ENCODE data around the gene KAZN. TPM values are rescaled to one million over a fixed set of nuclear protein-coding genes. Genes with fewer than 3 reads are reported as not detected.

KAZN gene
- total RNA-seq, 1 donor from 2014 or later = 11.6 TPM

DNA sequence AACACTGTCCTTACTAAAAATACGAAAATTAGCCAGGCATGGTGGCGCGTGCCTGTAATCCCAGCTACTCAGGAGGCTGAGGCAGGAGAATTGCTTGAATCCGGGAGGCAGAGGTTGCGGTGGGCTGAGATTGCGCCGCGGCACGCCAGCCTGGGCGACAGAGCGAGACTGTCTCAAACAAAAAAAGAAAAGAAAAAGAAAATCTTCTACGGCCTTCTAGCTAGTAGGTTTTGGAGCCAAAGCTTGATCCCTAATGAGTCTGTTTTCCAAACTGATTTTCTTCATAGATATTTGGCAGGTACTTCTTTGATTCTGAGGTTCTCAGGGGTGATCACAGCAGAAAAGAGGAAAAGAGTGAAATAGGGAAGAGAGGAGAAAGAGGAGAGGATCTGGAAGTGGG lies 372.7 kb downstream of the KAZN start:
- TF ChIP-seq, protein P1, sequence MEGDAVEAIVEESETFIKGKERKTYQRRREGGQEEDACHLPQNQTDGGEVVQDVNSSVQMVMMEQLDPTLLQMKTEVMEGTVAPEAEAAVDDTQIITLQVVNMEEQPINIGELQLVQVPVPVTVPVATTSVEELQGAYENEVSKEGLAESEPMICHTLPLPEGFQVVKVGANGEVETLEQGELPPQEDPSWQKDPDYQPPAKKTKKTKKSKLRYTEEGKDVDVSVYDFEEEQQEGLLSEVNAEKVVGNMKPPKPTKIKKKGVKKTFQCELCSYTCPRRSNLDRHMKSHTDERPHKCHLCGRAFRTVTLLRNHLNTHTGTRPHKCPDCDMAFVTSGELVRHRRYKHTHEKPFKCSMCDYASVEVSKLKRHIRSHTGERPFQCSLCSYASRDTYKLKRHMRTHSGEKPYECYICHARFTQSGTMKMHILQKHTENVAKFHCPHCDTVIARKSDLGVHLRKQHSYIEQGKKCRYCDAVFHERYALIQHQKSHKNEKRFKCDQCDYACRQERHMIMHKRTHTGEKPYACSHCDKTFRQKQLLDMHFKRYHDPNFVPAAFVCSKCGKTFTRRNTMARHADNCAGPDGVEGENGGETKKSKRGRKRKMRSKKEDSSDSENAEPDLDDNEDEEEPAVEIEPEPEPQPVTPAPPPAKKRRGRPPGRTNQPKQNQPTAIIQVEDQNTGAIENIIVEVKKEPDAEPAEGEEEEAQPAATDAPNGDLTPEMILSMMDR (conservative IDR thresholded peaks at IDR 0.05) = no peak
- H3K4me3 Mint-ChIP-seq = peak overlapping the region; percentile 66
- DNase-seq (ENCODE audit: low read depth, low spot score) = no peak
- H3K4me1 Mint-ChIP-seq = peaks cover 43% of the 10 kb centered on the region
- no peaks in the 10 kb centered on the region for H3K27me3 Mint-ChIP-seq (ENCODE audit: low read depth)
- H3K27ac Mint-ChIP-seq (ENCODE audit: unreplicated experiment) = no peak overlapping the region
- H3K36me3 Mint-ChIP-seq (ENCODE audit: low read depth) = no peaks in the 10 kb centered on the region
- H3K9me3 Mint-ChIP-seq = no peaks in the 10 kb centered on the region

DNA sequence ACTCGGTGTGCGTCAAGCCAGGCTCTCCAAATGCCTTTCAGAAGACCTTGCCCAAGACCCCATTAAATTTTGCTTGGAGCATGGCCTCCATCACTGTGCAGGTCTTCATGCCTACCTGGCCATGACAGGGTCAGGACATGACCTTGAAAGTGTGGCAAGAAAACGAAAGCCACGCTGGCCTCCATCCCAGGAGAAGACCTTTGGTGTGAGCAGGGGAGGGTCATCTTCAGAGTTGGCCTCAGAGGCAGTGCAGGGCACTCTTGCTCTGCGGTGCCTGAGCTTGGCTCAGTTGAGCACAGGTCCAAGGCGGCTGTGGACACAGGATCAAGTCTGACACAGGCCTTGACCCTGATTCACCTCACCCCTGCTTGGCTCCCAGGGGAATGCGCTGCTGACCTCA lies 373.6 kb downstream of the KAZN start:
- TF ChIP-seq, protein P1 (conservative IDR thresholded peaks at IDR 0.05) = no peak
- Mint-ChIP-seq H3K4me1 (peaks cover 43% of the 10 kb centered on the region), H3K36me3 (ENCODE audit: low read depth) (no peaks in the 10 kb centered on the region), H3K9me3 (no peaks in the 10 kb centered on the region), H3K27me3 (ENCODE audit: low read depth) (no peaks in the 10 kb centered on the region), H3K4me3 (peak overlapping the region; percentile 66), H3K27ac (ENCODE audit: unreplicated experiment) (no peak overlapping the region)
- no peak for DNase-seq (ENCODE audit: low read depth, low spot score)

DNA sequence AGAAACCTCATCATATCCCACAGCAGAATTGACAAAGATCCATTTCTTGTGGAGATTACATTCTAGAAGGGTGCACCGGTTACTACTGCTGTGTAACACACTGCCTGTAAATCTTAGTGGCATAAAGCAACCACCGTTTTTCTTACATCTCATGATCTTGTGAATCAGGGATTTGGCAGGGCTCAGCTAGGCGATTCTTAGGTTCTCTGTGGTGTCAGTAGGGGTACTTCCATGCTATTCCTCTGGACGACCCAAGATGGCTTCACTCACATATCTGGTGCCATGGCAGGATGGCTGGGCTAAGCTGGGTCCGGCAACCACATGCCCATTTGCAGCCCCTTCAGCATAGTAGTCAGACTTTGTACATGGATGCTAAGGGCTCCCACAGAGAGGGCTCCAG lies 375.3 kb downstream of the KAZN start:
- no peaks in the 10 kb centered on the region for H3K36me3 Mint-ChIP-seq (ENCODE audit: low read depth)

DNA sequence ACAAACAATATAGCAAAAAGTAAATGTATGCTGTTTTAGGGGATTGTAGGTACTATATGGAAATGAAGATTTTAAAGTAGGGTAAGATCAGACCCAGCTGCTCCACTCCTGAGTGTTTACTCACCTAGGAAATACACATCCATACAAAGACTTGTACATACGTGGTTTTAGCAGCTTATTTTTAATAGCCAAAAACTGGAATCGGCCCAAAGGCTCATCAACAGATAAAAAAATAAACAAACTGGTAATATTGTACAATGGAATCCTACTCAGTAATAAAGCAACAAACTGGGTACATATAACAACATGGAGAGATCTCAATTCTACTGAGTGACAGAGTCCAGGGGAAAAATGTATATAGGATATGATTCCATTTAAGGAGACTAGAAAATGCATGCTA lies 375.9 kb downstream of the KAZN start:
- Mint-ChIP-seq H3K4me1 (peaks cover 29% of the 10 kb centered on the region), H3K27me3 (ENCODE audit: low read depth) (no peaks in the 10 kb centered on the region), H3K36me3 (ENCODE audit: low read depth) (no peaks in the 10 kb centered on the region), H3K27ac (ENCODE audit: unreplicated experiment) (no peak overlapping the region), H3K4me3 (no peak overlapping the region), H3K9me3 (no peaks in the 10 kb centered on the region)
- TF ChIP-seq, protein P1 (conservative IDR thresholded peaks at IDR 0.05) = no peak
- DNase-seq (ENCODE audit: low read depth, low spot score) = no peak

More for the DNA sequence above, 375.3 kb downstream of the KAZN start:
- Mint-ChIP-seq H3K4me1 (peaks cover 35% of the 10 kb centered on the region), H3K4me3 (no peak overlapping the region), H3K27me3 (ENCODE audit: low read depth) (no peaks in the 10 kb centered on the region), H3K27ac (ENCODE audit: unreplicated experiment) (no peak overlapping the region), H3K9me3 (no peaks in the 10 kb centered on the region)
- DNase-seq (ENCODE audit: low read depth, low spot score) = no peak
- TF ChIP-seq, protein P1 (conservative IDR thresholded peaks at IDR 0.05) = no peak

DNA sequence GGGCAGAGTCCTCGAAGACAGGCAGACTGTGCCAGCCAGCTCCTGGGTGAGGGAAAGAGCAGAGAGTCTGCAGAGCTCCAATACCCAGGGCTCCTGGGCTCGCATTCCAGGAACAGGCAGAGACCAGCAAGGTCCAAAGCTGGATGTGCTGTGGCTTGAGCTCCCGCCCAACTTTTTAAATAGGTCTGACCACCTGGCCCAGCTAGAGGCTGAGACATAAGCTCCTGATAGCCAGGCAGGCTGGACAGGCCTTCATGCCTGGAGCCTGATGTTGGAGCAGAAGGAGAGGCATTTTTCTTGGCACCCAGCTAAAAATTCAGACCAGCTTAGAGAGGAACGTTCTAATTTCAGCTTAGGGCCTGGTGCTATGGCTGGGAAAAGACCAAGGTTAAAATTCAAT lies 376.6 kb downstream of the KAZN start:
- no peaks in the 10 kb centered on the region for H3K9me3 Mint-ChIP-seq
- H3K27ac Mint-ChIP-seq (ENCODE audit: unreplicated experiment) = no peak overlapping the region
- no peaks in the 10 kb centered on the region for H3K36me3 Mint-ChIP-seq (ENCODE audit: low read depth)
- peaks cover 29% of the 10 kb centered on the region for H3K4me1 Mint-ChIP-seq
- TF ChIP-seq, protein P1 (conservative IDR thresholded peaks at IDR 0.05) = no peak
- DNase-seq (ENCODE audit: low read depth, low spot score) = no peak
- H3K27me3 Mint-ChIP-seq (ENCODE audit: low read depth) = no peaks in the 10 kb centered on the region
- no peak overlapping the region for H3K4me3 Mint-ChIP-seq

DNA sequence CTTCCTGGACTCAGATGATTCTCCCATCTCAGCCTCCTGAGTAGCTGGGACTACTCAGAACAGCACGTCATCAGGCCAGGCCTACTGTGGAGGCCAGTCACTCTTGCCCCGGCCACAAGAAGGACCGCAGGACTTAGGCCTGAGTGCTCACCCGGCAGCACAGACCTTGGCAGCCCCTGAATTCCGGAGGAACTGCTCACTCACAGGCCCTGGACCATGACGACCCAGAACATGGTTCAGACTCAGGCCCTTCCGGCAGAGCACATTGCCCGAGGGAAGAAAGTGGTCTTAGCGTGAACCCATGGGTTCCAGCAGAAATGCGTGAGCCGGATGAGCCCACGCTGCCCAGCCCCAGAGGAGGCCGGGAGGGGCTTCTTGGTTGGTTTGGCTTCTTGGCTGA lies 377.8 kb downstream of the KAZN start:
- no peak for DNase-seq (ENCODE audit: low read depth, low spot score)
- TF ChIP-seq, protein P1 (conservative IDR thresholded peaks at IDR 0.05) = no peak
- Mint-ChIP-seq H3K9me3 (no peaks in the 10 kb centered on the region), H3K4me3 (no peak overlapping the region), H3K36me3 (ENCODE audit: low read depth) (no peaks in the 10 kb centered on the region), H3K27me3 (ENCODE audit: low read depth) (no peaks in the 10 kb centered on the region), H3K27ac (ENCODE audit: unreplicated experiment) (peak overlapping the region; percentile 59), H3K4me1 (peaks cover 30% of the 10 kb centered on the region)

Data from neural crest cell (in vitro differentiated cells).